H1 (cell line): ENCODE results near the gene PTTG2.

ENCODE experiments used
- CTCF ChIP-seq, 3 experiments: IDR thresholded peaks; 1 replicate in 2 of 3; 2 replicates in 1 of 3; pipeline versions ENCODE4 v1.5.1 to v1.6.1; 2011; ENCODE audit warnings: low read length in 3 of 3, mild to moderate bottlenecking in 3 of 3, inconsistent platforms in 2 of 3, low read depth in 1 of 3, moderate library complexity in 1 of 3; ENCODE audit not compliant: insufficient read depth in 1 of 3; ENCODE audit errors: control extremely low read depth in 1 of 3
- EZH2 ChIP-seq: fragments of 200-600 bp; sonication (generic); IDR thresholded peaks from 2 replicates; pipeline ENCODE4 v1.7.1; 2012; ENCODE audit warnings: low read depth, mild to moderate bottlenecking, moderate library complexity, low read length, inconsistent platforms; ENCODE audit not compliant: severe bottlenecking
- FOSL1 ChIP-seq: IDR thresholded peaks from 2 replicates; pipeline ENCODE4 v1.6.1; 2011; ENCODE audit warnings: mild to moderate bottlenecking, low read depth, low read length, moderate library complexity; ENCODE audit not compliant: insufficient read depth
- GTF2F1 ChIP-seq: IDR thresholded peaks from 2 replicates; pipeline ENCODE4 v1.6.1; 2012; ENCODE audit warnings: low read depth, low read length, improper control_type of control experiment, borderline replicate concordance
- MAFK ChIP-seq: IDR thresholded peaks from 2 replicates; pipeline ENCODE4 v1.6.1; 2012; ENCODE audit warnings: low read depth, mild to moderate bottlenecking, improper control_type of control experiment, low read length
- POLR2A ChIP-seq, 2 experiments: IDR thresholded peaks; 1 replicate in 1 of 2; 2 replicates in 1 of 2; pipeline ENCODE4 v1.6.1; 2011; ENCODE audit warnings: low read depth in 2 of 2, low read length in 2 of 2, mild to moderate bottlenecking in 2 of 2; ENCODE audit errors: control extremely low read depth in 1 of 2
- POLR2AphosphoS5 ChIP-seq: IDR thresholded peaks from 2 replicates; pipeline ENCODE4 v1.6.1; 2011; ENCODE audit warnings: low read depth, low read length
- RFX5 ChIP-seq: IDR thresholded peaks from 2 replicates; pipeline ENCODE4 v1.6.1; 2011; ENCODE audit warnings: low read depth, low read length, improper control_type of control experiment, borderline replicate concordance
- SIX5 ChIP-seq: IDR thresholded peaks from 2 replicates; pipeline ENCODE4 v1.6.1; 2011; ENCODE audit warnings: mild to moderate bottlenecking, low read depth, low read length
- SP1 ChIP-seq: IDR thresholded peaks from 2 replicates; pipeline ENCODE4 v1.6.1; 2011; ENCODE audit warnings: low read depth, low read length
- TF ChIP-seq, protein P1 (sequence below): IDR thresholded peaks from 2 replicates; pipeline ENCODE4 v1.6.1; 2011; ENCODE audit warnings: low read length, improper control_type of control experiment

DNA sequence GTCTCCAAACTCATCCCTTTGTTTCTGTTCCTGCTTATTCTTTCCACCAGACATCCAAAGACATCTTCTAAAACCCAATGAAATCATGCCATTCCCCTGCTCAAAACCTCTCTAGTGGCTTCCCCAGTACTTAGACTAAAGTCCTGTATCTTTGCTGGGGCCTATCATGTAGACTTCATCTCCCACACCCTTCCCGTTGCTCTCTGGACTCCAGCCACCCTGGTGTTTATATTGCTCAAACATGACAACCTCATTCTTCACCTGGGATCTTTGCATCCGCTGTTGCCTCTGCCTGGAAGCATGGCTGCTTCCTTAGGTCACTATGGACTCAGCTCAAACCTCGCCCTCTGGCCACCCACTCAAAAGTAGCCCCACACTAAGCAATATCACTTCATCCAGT lies 45.7 kb upstream of the PTTG2 start:
- TF ChIP-seq SIX5 (no peak), CTCF (IDR thresholded peaks at IDR 0.05; ENCODE audit: control extremely low read depth in 1 of 3, insufficient read depth in 1 of 3, low read depth in 1 of 3, low read length in 3 of 3) (no peak), FOSL1 (no peak), POLR2A (IDR thresholded peaks at IDR 0.05; ENCODE audit: control extremely low read depth in 1 of 2, low read depth in 2 of 2, low read length in 2 of 2) (no peak), SP1 (no peak), MAFK (no peak), EZH2 (no peak), POLR2AphosphoS5 (no peak), GTF2F1 (no peak), RFX5 (no peak)
- TF ChIP-seq, protein P1, sequence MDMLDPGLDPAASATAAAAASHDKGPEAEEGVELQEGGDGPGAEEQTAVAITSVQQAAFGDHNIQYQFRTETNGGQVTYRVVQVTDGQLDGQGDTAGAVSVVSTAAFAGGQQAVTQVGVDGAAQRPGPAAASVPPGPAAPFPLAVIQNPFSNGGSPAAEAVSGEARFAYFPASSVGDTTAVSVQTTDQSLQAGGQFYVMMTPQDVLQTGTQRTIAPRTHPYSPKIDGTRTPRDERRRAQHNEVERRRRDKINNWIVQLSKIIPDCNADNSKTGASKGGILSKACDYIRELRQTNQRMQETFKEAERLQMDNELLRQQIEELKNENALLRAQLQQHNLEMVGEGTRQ: no peak
